GM18861 (cell line): ENCODE data around the gene DAB1.
A peak's percentile ranks its signal among the peaks of the same experiment; 100 is the strongest.
"Not testable (repeated sequence)": the region's sequence is repeated elsewhere in the genome, so short reads cannot be mapped to it uniquely, and the experiment has no call there.

ENCODE experiments used
- ATAC-seq: cut with Tn5 transposase; IDR thresholded peaks from one replicate; pipeline ENCODE4 v1.9.1; 2021; ENCODE audit not compliant: unreplicated experiment

The DAB1 gene

GRCh38 chr1:57087660-57088059, 336.2 kb downstream of the DAB1 start:
- ATAC-seq, result not testable (repeated sequence)

GRCh38 chr1:57086154-57086553, 337.7 kb downstream of the DAB1 start:
- ATAC-seq, result no peak

GRCh38 chr1:57084701-57085100, 339.2 kb downstream of the DAB1 start:
- ATAC-seq, result no peak

- no peak for ATAC-seq
Observed at GRCh38 chr1:57082711-57083439, 341.0 kb downstream of the DAB1 start.

GRCh38 chr1:57079454-57080157, 344.3 kb downstream of the DAB1 start:
- ATAC-seq, result no peak

GRCh38 chr1:57072401-57073110, 351.3 kb downstream of the DAB1 start:
- ATAC-seq, result peak; percentile 48

- ATAC-seq, result no peak
Observed at GRCh38 chr1:57067863-57068262, 356.0 kb downstream of the DAB1 start.

GRCh38 chr1:57066980-57067610, 356.8 kb downstream of the DAB1 start:
- no peak for ATAC-seq

- no peak for ATAC-seq
Observed at GRCh38 chr1:57065442-57065841, 358.4 kb downstream of the DAB1 start.

- ATAC-seq, result no peak
Observed at GRCh38 chr1:57064379-57065140, 359.3 kb downstream of the DAB1 start.

GRCh38 chr1:57063406-57064125, 360.3 kb downstream of the DAB1 start:
- ATAC-seq, result no peak

GRCh38 chr1:57061369-57061768, 362.5 kb downstream of the DAB1 start:
- no peak for ATAC-seq

GRCh38 chr1:57060451-57060850, 363.4 kb downstream of the DAB1 start:
- no peak for ATAC-seq

GRCh38 chr1:57058652-57059501, 365.0 kb downstream of the DAB1 start:
- ATAC-seq, result no peak

- no peak for ATAC-seq
Observed at GRCh38 chr1:57048856-57049255, 375.0 kb downstream of the DAB1 start.

- ATAC-seq, result no peak
Observed at GRCh38 chr1:57046462-57046861, 377.4 kb downstream of the DAB1 start.

GRCh38 chr1:57041901-57042300, 382.0 kb downstream of the DAB1 start:
- no peak for ATAC-seq

- no peak for ATAC-seq
Observed at GRCh38 chr1:57040811-57041210, 383.0 kb downstream of the DAB1 start.
